Vagina (tissue), 2 donors: Measurements from ENCODE around the gene EIF2B2.

ENCODE experiments used
- CTCF ChIP-seq, 3 experiments: fragments of 450-650 bp in 2 of 3; fragments of 200-600 bp in 1 of 3; sonication (generic) in 1 of 3; IDR thresholded peaks; one replicate each; pipeline ENCODE4 v1.5.1; 2017 to 2019; ENCODE audit warnings: antibody characterized with exemption in 3 of 3, mild to moderate bottlenecking in 2 of 3, moderate library complexity in 2 of 3
- POLR2A ChIP-seq, 2 donors: fragments of 450-650 bp; IDR thresholded peaks; one replicate each; pipeline ENCODE4 v1.6.1; 2017; ENCODE audit warnings: antibody characterized with exemption in 2 of 2, mild to moderate bottlenecking in 2 of 2, moderate library complexity in 2 of 2

- TF ChIP-seq CTCF (IDR thresholded peaks at IDR 0.05), result no peak
- TF ChIP-seq POLR2A (IDR thresholded peaks at IDR 0.05), result no peak
These were observed 50.9 kb downstream of the EIF2B2 start for GRCh38 chr14:75053396-75054291.
